Bone marrow (tissue), 2 donors: ENCODE measurements around the gene TXK.

ENCODE experiments used
- DNase-seq, 2 donors: peaks; one replicate each; lab custom pipeline; 2025; lab: John Stamatoyannopoulos, UW

Gene TXK

DNA sequence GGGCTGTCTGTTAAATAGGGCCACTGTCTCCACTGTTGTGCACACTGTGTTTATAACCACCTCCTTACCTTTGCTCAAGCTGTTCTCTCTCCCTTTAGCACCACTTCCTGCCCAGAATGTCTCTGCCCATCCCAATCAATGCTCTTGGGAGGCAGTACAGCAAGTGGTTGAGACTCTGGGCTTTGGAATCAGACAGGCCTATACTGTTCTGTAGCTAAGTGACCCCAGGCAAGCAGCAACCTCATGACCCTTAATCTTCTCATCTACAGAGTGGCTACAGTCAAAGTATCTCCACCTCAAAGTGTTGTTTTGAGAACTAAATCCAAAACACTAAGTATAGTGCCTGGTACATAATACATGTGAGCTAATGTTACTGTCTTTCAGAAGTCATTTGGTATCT is 3.8 kb upstream of the TXK start:
- DNase-seq, result no peak

DNA sequence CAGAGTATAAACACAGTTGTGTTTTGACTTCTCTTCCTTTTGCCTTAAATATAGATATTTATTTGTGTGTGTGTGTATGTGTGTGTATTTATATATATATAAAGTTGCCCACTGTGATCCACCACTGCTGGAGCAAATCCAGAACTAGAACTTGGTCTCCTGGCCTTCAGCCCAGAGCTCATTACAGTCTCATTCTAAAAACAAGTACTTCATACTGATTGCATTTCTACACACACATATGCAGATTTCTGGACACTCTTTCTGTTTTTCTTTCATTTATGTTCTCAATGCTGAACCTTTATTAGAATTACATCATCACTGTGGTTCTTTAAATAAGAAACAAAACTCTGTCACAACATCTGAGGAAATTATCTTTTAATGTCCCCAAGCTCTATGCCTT is 381 bp downstream of the TXK start:
- no peak for DNase-seq

DNA sequence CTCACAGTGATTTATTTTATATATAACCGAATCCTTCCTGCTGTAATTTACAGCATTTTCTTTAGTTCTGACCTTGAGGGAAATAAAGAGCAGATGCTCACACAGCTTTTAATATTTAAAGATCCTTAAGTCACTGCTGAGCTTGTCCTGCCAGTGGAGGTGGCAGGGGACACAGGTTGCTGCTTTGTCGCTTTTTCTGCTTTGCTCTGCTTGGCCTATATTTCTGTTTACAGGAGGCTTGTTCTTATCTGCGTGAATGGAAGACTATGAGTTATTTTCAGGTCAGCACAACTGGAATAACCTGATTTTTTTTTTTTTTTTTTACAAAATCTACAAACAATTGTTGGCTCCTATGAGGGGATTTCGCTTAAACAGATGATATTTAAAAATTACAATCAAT is 2.3 kb downstream of the TXK start:
- no peak for DNase-seq

DNA sequence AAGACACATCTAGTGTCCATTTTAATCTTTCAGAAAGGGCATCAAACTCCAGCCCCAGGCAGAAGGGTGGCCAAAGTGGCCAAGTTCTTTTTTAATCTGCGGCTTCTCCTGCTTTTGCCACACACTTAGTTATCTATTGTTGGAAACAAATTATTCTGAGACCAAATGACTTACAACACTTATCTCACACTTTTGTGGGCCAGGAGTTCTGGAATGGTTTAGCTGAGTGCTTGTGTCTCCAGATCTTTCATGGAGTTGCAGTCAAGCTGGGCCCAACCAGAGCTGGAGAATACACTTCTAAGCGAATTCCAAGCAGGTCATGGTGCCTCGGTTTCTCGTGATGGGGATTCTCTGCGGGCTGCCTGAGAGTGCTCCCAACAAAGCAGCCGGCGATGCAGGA is 4.0 kb downstream of the TXK start:
- DNase-seq, result no peak

DNA sequence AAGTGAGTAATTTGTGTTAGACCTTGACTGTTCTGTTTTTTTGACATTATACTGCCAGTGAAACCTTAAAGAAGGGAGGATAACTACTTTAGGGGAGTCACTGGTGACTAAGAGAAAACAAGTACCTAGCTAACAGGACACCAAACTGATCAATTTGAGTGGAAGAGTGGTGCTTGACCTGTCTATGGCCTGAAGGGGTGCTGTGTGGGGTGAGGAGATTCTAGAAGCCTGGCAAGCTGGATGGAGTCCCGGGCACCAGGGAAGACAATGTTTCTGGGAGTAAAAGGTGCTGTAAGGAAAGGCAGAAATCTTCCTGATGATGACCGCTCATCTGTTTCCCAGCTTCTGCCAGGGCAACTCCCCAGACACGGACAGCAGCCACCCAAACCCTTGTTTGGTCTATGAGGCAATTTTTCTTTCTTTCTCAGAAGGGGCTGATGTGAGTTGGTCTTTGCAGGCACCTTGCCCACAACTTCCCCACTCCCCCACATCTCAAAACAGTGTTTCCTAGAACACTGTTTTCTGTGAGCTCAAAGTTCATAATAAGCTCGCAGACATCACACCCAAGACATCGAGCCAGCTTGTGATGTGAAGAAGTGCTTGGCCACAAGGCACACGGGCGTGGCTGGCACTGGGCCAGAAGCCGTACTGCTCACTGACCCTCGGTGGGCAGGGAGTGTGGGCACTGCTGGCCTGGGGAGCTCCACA is 4.6 kb downstream of the TXK start:
- DNase-seq, result peak in 1 of 2 donors; percentile 30

DNA sequence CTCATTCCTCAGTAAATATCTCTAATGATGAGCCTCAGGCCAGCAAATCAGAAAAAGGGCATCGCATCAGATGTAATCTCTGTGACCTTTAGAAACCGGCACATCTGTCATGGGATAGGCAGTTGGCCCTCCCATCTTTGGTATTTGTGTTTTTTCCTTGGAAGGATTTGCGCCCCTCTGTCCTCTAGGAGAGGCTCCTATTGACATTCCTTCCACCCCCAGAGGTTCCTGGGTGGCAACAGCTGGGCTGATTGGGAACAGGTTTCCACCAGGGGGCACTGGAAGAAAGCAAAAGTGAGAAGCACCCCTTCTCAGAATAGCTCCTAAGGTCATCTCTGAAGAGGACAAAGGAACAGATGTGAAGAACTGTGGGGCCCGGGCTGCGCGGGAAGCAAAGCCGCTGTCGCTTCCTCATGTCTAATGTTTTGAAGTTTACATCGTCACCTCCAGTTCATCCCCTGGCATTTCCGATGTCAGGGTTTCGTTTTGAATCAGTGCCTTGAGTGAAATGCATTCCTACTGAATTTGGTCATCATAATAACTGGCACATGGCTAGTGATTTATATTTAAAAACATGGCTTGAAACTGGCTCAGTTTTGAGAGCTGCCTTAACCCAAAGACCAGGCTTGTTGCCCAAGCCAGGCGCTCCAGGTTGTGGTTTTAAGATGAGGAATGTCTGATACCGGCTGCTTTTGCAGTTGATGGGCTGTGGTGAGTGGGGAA is 6.2 kb downstream of the TXK start:
- peak in 1 of 2 donors; percentile 34 for DNase-seq

DNA sequence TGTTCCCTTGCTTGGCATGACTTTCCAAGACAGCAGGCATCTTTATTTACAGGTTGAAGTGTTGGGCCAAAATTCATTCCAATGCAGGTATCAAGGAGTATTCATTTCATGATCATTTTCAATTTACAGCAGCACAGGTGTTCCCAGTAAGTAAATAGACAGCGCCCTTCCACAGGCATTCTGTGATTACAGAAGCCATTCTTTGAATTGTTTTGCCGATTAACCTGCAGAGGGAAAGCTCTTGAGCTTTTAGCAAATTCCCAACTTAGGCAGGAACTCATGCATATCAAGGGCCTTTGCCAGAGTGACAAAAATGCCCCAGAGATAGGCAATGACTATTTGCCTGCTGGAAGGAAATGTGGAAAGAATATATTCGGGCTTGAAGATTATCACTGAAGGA is 6.8 kb downstream of the TXK start:
- DNase-seq, result no peak

DNA sequence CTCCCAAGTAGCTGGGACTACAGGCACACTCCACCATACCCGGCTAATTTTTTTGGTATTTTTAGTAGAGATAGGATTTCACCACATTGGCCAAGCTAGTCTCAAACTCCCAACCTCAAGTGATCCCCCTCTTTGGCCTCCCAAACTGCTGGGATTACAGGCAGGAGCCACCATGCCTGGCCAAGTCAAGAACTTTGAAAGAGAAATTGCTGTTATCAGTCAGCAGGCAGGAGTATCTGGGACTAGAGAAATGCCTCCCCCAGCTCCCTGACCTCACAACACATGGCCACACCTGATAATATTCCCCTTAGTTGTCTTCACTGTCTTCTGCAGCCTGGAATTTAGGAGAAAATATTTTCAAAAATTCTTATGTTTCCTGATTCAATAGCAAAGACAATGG is 7.4 kb downstream of the TXK start:
- no peak for DNase-seq

DNA sequence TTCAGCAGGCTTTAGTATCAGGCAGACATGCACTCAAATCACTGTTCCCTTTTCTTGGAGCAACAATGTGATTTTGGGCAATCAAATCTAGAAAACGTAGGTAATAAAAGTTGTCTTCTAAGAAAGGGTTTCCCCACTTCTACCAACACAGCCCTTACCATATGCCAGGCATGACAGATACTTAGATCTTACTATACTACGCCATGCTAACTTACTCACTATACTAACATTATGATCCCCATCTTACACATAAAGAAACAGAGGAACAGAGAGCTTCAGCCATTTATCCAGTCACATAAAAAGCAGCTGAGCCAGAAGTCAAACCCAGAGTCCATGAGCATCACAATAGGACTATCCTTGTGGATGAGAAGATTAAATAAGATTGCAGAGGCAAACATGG is 9.2 kb downstream of the TXK start:
- no peak for DNase-seq

DNA sequence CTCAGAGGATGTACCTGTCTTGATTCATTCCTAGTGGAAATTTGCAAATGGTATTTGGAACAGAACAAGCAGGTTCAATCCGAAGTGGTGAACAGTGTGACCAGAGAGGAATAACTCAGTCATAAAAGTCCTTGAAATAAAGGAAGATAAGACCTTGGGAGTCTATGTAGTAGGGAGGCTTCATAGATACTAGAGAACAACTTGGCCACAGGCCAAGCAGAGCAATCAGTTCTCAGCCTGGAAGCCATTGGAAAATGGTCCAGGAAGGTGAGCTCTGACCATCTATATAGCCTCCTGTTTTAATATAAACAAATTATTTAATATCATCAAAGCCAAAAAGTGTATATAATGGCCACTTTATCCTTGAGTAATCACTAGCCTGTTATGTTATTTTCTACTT is 11.3 kb downstream of the TXK start:
- no peak for DNase-seq

DNA sequence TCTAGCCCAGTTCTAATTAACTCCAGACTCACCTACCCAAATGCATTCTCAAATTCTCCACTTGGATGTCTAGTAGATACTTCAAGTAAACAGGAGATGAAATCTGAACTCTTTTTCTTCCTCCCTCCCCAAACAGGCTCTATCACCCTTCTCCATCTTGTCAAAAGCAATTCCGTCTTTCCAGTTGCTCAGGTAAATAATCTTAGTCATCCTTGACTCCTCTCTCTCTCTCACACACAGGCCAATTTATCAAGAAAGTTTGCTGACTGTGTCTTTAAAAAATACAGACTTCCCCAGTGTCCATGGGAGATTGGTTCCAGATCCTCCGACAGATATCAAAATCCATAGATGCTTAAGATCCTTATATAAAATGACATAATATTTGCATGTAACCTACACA is 12.9 kb downstream of the TXK start:
- DNase-seq, result no peak

DNA sequence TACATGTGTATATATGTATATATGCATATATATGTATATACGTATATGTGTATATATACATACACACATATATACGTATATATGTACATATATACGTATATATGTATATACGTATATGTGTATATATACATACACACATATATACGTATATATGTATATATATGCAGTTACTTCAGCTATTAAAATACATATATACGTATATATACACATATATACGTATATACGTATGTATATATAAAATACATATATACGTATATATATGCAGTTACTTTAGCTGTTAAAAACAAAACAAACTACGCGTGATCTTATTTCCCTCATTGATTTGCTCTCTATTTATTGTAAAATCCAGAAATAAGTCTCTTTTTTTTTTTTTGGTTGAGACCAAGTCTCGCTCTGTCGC is 13.9 kb downstream of the TXK start:
- no peak for DNase-seq

DNA sequence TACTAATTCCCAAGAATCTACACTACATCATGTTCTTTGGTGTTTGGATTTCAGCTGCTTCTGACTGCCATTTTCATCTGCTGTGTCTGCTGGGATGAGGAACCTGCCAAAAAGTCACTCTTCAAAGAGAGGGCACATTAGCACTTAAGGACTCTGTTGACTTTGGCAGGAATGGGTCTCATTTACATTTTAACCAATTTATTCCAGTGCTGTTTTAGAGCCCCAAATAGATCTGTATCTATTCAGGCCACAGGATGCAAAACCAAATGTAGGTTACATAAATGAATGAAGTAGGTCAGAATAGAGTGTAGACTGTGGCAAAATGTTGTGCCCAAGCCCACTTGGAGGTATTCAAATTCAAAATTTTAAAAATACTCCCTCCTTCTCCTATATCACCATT is 14.4 kb downstream of the TXK start:
- DNase-seq, result no peak

DNA sequence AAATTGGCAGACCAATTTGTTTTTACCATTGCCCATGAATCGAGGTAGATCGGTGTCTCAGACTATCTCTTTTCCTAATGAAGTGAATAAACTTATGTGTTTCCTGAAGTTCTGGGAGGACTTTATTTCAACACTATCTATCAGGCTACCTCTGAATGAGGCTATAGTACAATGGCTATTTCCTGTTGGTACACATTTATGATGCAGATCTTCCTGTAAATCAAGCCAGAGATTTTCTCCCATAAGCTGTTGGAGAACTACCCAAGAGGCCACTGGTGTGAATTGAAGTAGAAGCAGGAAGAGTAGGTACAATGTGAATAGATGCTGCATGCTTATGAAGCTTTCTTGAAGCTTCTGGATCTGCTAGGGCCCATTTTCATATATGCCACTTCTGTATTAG is 16.0 kb downstream of the TXK start:
- DNase-seq, result no peak

DNA sequence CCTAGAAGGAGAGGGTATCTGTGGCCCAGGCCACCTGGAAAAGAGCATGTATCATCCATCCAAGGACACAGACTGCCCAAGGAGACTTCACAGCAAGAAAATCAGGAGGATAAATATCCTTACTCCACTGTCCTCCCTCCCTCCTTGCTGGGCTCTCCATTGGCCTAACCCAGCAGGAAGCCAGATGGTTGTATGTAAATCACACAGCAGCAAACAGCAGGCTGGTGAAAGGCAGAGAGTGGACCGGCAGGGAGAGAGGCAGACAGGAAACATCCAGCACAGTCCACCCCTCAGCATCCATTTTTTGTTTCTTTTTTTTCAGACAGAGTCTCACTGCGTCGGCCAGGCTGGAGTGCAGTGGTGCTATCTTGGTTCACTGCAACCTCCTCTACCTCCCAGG is 17.5 kb downstream of the TXK start:
- no peak for DNase-seq

DNA sequence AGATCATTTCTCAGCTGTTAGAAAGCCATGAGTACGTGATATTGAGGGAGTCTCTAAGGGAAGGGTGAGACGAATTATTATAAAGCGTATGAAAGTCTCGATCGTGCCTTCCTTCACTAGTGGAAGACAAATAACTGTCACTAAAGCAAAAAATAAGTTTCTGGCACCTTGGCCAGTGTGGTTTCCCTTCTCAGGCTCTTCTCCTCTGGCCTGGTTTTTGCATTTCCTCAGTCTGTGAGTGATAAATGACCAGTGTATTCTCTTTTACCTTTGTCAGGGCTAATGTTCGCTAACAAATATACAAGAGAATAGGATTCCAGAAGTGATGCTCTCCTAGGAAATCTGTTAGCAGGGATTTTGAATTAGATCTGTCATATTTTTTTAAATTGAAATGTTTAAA is 19.6 kb downstream of the TXK start:
- DNase-seq, result no peak

DNA sequence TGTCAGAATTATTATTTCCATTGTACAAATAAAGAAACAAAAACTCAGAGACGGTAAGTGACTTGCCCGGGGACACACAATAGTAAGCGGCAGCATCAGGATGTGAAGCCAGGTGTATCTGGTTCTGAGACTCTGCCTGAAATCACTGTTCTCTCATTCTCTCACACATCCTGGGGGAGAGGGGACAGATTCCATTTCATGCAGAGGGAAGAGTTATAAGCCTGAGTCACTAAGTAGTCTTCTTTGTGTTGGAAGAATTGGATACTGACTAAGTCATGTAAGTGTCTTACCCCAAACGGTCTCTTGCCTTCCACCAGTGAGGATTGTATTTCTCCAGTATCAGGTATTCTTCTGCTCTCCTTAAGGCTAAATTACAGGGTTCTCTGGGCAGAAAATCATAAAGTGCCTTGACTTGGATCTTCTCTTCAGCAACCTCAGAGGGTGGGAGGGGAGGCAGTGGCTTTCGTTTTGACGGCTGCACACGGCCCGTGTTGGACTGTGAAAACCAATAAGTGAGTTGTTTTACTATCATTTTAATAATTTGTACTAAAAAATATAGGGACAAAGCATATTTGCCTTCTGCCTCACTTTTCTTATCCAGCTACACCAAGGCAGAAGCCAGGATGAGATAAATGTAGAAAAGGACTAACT is 21.9 kb downstream of the TXK start:
- DNase-seq, result no peak

DNA sequence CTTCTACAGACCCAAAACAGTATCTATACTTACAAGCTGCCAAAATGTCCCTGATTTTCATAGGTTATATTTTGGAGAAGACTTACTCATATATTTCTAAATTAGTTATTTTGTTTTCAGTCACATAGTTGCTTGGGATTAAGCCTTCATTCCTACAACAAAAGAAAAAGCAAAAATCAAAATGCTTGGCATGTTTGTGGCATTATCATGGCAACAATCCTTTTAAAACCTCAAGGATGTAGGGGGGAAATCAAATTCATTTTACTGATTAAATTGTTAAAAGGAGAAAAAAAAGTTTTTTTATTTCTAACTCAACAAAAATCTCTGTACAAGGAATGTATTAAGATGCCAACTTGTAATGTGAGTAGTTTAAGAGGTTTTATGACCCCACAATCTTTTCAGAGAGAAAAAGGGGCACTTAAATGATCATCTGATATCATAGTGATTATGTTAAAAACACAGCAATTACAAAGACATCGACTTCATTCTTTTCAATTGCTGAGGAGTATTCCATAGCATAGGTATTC is 23.5 kb downstream of the TXK start:
- DNase-seq, result no peak

DNA sequence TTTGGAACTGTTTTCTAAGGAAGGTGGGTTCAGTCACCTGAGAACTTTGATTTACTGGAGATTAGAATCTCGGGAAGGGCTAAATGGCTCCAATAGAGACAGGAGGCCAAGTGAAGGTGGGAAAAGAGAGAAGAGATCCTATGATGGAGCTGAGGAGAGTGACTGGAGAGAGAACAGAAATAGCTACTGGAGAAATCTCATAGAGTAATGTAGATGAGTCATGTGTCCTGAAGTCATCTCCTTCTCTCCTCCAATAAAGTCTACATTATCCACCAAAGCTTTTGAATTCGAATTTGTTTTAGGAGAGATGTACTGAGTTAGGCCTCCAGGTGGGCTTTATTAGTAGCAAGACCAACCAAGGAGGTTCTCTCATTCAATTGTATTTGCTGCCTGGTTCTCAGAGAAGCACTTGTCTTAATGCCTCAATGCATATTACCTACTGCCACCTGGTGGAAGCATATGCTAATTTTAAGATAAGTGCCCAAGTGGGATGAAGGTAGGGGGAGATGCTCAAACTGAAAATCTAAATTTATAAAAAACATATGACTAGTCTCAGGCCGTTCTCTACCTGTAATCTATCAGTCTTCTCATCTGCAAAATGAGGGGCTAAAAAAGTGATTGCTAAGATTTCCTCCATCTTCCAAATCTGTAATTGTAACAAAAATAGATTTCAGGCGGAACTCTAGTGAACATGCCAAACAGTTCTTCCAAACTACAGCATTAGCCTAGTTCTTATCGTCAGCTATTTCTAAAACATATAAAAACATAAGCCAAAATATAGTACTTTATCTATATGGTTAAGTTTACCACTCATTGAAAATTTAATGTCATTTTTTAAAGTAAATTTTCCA is 24.4 kb downstream of the TXK start:
- DNase-seq, result no peak

DNA sequence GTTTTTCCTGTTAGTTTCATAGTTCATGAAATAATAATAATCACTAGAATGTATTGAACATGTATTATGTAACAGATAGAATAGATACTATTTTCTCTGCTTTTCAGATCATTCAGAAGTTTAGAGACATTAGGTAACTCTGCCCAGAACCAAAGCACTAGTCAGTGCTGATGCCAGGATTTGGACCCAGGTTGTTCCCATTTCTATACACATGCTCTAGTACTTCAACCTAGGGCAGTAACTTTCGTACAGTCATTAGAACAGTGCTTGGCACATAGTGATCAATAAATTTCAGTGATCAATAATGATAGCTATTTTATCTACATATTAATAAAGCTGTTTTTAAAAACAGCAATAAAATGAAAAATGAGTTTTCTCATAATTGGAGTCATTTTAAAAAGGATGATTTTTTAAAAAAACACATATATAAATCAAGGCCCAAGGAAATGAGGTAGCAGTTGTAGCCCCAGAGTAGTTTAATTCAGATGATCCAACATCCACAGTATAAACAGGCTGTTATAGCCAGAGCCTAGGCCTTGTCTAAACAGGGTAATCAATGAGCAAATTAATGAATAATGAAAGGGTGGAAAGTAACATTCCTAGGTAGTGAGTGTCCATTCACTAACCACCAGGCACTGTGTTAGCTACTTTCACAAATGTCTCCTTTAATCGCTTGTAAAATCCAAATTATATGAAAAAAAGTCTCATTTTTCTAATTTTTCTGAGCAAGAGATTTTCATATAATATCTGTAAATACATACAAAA is 25.6 kb downstream of the TXK start:
- no peak for DNase-seq

DNA sequence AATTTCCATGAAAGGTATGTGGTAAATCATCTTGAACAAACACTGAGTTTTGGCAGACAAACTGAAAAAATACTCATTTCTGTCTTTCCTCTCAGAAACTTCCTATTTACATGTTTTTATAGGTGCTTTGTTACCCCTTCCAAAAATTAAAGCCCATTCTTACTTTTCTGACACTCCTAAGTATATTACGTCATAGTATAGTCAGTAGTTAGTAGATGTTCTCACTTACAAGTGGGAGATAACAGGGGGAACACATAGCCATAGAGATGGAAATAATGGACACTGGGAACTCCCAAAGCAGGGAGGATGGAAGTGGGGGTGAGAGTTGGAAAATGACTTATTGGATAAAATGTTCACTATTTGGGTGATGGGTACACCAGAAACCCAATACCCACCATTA is 28.8 kb downstream of the TXK start:
- DNase-seq, result no peak
